Measurements from ENCODE around the gene EML1.

Gene EML1

DNA sequence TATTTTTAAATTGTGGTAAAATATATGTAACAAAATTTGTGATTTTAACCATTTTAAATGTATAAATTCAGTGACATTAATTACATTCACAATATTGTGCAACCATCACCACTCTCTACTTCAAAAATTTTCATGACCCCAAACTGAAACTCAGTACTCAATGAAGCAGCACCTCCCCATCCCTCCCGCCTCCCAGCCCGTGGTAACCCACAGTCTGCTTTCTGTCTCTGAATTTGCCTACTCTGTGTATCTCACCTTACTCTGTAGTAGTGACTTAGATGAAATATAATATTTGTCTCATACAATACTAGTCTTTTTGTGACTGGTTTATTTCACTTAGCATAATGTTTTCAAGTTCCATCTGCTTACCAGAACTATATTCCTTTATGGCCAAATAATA is 36.2 kb downstream of the EML1 start:
- no peak for DNase-seq (ENCODE audit: low read depth)

- no peak for DNase-seq (ENCODE audit: low read depth)
These were observed 38.1 kb downstream of the EML1 start for GRCh38 chr14:99831303-99831702.

- no peak for DNase-seq (ENCODE audit: low read depth)
These were observed 38.9 kb downstream of the EML1 start for GRCh38 chr14:99831903-99832685.

GRCh38 chr14:99837822-99838221 is 44.6 kb downstream of the EML1 start:
- no peak for DNase-seq (ENCODE audit: low read depth)

- DNase-seq (ENCODE audit: low read depth) = no peak
These were observed 45.5 kb downstream of the EML1 start for GRCh38 chr14:99838639-99839134.

- DNase-seq (ENCODE audit: low read depth) = no peak
These were observed 46.5 kb downstream of the EML1 start for GRCh38 chr14:99839696-99840095.

DNA sequence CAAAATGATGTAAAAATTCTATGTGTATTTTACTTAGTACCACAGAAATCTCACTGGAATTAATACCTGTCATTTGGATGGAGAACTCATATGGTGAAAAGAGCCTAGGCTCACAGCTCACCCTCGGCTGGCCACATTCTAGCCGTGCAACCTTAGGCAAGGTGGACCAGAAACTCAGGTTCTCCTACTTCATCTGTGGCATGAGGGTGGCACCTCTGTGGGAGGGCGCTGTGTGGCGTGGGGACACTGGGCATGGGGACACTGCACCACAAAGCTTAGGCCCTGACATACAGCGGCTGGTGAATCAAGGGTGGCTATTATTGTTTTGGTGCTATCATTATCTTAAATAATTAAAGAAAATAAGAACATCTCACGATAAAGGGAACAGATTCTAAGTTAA is 47.1 kb downstream of the EML1 start:
- no peak for DNase-seq (ENCODE audit: low read depth)

GRCh38 chr14:99840774-99841305 is 47.6 kb downstream of the EML1 start:
- DNase-seq (ENCODE audit: low read depth) = no peak

GRCh38 chr14:99841436-99842071 is 48.3 kb downstream of the EML1 start:
- DNase-seq (ENCODE audit: low read depth) = no peak

DNA sequence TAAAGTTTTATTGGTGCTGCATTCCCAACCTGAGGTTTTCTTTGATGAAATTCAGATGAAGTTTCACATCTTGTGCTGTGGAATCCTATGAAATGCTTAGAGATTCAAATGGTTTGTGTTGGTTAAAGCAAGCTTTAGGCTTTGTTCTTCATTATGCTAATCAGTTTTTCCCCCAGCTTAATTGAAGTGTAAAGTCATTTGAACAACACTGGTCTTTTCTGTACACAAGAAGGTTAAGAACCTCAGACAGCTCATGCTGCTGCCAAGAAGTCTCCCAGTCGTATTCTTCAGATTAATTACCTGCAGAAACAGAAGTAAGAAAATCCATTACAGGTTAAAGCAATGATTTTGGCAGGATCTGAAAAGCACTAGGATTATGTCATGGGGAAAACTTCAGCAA is 48.9 kb downstream of the EML1 start:
- DNase-seq (ENCODE audit: low read depth) = no peak

DNA sequence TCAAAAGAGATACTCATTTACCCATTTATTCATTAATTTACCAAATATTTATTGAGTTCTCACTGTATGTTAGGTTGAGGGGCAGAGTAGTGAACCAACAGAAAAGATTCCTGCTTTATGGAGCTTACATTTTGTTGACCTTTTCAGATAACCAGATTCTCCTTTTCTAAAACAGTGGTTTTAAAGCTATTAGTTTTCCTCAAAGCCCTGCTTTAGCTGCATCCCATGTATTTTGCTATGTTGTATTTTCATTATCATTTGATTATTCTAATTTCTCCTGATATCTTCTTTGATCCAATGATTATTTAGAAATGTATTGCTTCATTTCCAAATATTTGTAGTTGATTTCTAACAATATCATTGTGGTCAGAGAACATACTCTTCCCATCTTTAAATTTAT is 53.6 kb downstream of the EML1 start:
- no peak for DNase-seq (ENCODE audit: low read depth)

DNA sequence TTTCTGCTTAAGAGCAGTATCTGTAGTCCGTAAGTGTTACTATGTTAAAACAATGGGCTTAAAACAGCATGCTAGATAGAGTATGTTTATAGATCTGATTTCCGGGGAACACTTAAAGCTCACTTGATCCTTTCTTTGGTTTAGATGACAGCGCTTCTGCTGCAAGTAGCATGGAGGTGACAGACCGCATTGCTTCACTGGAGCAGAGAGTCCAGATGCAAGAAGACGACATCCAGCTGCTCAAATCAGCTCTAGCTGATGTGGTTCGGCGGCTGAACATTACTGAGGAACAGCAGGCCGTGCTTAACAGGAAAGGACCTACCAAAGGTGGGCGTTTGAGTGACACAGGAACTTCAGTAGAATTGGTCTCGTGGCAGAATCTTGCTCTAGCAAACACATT is 57.5 kb downstream of the EML1 start:
- DNase-seq (ENCODE audit: low read depth) = no peak

- DNase-seq (ENCODE audit: low read depth) = no peak
These were observed 59.4 kb downstream of the EML1 start for GRCh38 chr14:99852578-99852977.

DNA sequence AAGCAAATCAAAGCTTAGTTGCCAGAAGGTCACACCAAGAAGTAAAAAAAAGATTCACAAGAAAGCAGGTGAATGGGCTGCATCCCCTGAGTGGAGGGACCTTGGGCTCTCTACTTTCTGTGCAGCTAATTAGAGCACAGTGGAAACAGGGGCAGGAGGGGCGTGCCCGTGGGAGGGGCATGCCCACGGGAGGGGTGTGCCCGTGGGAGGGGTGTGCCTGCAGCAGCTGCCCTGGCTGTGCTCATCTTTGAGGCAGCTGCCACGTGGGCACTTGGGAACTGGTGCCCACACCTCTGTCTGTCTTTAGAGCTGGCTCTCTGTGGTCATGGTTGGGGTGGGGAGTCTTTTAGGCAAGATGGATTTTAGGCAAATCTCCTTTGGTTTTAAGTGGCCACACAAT is 60.0 kb downstream of the EML1 start:
- DNase-seq (ENCODE audit: low read depth) = no peak

GRCh38 chr14:99854831-99855230 is 61.6 kb downstream of the EML1 start:
- DNase-seq (ENCODE audit: low read depth) = no peak

DNA sequence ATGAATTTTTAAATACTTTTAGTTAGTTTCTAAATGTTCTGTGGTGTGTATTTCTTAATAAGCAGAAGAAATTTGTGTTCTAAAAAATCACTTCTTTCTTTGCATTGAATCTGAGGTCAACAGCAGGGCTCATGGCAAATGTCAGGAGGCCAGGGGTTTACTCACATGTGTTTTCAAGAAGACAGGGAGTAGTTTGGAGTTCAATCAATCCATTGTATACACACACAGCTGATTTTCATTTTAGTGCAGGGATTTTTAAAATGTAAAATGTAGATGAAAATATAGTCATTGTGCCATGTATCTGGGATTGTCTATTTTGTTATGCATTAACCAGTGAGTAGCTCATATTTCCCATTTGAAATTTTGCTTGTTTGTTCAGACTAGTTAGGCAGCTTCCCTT is 62.1 kb downstream of the EML1 start:
- no peak for DNase-seq (ENCODE audit: low read depth)

DNA sequence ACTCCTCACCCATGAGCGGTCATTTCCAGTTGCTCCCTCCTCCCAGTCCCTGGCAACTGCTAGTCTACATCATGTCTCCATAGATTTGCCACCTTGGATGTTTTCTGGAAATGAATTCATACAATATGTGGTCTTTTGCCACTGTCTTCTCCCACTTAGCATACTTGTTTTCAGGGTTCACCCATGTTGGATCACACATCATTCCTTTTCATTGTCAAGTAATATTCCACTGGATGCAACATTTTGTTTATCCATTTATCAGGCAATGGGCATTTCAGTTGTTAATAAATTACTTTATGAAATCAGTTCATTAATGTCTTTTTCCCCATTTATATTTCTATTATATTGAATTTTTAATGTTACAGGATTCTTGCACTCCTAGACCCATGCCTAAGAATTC is 64.3 kb downstream of the EML1 start:
- DNase-seq (ENCODE audit: low read depth) = no peak

- no peak for DNase-seq (ENCODE audit: low read depth)
These were observed 67.0 kb downstream of the EML1 start for GRCh38 chr14:99860219-99860618.

DNA sequence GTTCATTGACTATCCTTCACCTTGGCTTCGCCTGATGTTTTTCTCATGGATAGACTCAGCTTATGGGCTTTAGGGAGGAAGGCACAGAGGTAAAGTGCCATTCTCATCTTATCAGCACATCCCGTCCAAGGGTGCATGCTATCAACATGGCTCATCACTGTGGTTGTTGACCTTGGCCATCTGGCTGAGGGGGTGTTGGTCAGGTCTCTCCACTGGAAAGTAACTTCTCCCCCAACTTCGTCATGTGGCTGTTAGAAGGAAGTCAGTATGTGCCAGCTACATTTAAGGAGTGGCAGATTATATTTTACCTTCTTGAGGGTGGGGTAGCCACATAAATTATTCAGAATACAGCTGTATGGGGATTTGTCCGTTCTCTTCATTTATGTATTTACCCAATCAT is 68.9 kb downstream of the EML1 start:
- no peak for DNase-seq (ENCODE audit: low read depth)

DNA sequence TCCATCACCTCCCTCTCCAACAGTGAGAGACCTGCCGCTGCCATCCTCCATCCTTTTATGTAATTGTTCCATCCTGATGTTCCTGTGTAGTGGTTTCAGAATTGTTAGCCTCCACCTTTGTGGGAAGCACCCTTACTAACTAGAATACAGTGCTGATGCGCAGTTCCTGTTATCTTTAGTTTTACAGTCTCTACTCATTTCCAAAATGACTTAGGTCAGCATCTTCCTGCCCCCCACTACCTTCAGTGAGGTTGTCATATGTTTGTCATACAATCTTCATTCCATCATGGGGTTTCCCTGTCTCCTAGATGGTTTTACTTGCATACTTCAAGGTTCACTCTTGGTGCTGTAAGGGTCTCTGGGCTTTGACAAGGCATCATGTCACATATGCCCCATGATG is 69.8 kb downstream of the EML1 start:
- DNase-seq (ENCODE audit: low read depth) = no peak

- no peak for DNase-seq (ENCODE audit: low read depth)
These were observed 72.2 kb downstream of the EML1 start for GRCh38 chr14:99865408-99865807.

DNA sequence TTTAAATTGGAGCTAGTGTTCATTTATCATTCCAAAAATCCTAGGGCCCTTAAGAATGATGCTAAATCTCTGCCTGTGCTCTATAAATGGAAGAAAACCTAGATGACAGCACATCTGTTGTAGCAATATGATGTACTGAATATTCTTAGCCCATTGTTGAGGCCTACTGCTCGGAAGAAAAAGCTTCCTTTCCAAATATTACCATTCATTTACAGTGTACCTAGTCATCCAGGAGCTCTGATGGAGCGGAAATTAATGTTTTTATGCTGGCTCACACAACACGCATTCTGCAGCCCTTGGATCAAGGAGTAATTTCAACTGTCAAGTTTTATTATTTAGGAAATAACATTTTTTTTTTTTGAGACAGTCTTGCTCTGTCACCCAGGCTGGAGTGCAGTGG is 77.4 kb downstream of the EML1 start:
- no peak for DNase-seq (ENCODE audit: low read depth)

DNA sequence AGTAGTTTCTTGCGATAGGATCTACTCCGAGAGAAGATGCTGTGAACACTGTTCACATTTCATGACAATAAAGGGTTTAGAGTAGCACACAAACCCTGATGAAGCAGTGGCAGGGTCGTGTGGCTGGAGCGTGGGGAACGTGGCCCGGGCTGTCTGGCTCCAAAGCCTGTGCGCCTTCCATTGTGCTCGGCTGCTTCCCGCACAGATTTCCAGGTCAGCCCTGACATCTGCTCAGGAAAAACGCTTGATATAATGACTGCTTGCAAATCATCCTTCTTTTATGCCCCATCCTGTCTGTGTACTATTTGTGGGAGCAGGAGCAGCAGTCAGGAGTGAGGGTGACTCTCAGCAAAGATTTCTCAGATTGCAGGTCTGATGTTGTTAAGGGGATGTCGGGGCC is 78.6 kb downstream of the EML1 start:
- DNase-seq (ENCODE audit: low read depth) = no peak

All from T follicular helper cell (primary cell).